ENCODE results near the gene USH2A.

The USH2A gene

DNA sequence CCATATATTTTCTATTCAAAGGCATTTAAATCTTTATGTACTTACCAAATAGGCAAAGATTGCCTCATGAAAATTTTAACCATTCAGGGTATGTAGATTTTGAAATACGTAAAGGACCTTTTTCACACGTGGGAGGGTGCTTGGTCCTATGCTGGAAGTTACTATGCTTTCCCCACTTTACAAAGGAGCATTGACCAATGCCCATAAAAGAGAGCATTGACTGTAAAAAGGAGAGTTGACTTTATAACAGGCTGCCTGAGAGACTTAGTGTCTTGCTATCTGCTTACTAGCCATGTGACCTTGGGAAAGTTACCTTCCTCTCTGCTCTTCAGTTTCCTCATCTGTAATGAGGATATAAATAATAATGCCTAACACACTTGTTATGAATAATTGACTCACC, 346.5 kb downstream of the USH2A start (continued):
- TF ChIP-seq, protein P1, sequence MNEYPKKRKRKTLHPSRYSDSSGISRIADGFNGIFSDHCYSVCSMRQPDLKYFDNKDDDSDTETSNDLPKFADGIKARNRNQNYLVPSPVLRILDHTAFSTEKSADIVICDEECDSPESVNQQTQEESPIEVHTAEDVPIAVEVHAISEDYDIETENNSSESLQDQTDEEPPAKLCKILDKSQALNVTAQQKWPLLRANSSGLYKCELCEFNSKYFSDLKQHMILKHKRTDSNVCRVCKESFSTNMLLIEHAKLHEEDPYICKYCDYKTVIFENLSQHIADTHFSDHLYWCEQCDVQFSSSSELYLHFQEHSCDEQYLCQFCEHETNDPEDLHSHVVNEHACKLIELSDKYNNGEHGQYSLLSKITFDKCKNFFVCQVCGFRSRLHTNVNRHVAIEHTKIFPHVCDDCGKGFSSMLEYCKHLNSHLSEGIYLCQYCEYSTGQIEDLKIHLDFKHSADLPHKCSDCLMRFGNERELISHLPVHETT (tag by site-specific recombination; IDR thresholded peaks at IDR 0.05): no peak
- TF ChIP-seq ZNF792 (tag by site-specific recombination; IDR thresholded peaks at IDR 0.05) (no peak), ZNF585B (tag by site-specific recombination; IDR thresholded peaks at IDR 0.05) (no peak), ZFHX2 (tag by site-specific recombination; conservative IDR thresholded peaks at IDR 0.05) (no peak), ZNF473 (tag by site-specific recombination; IDR thresholded peaks at IDR 0.05) (no peak), ZNF610 (tag by site-specific recombination; IDR thresholded peaks at IDR 0.05; ENCODE audit: borderline replicate concordance) (no peak), ZNF16 (tag by site-specific recombination; IDR thresholded peaks at IDR 0.05; ENCODE audit: low read depth) (no peak), ZSCAN23 (tag by site-specific recombination; IDR thresholded peaks at IDR 0.05) (no peak), ZBTB7A (tag by site-specific recombination; IDR thresholded peaks at IDR 0.05; ENCODE audit: low read depth) (no peak)
- TF ChIP-seq, protein P2, sequence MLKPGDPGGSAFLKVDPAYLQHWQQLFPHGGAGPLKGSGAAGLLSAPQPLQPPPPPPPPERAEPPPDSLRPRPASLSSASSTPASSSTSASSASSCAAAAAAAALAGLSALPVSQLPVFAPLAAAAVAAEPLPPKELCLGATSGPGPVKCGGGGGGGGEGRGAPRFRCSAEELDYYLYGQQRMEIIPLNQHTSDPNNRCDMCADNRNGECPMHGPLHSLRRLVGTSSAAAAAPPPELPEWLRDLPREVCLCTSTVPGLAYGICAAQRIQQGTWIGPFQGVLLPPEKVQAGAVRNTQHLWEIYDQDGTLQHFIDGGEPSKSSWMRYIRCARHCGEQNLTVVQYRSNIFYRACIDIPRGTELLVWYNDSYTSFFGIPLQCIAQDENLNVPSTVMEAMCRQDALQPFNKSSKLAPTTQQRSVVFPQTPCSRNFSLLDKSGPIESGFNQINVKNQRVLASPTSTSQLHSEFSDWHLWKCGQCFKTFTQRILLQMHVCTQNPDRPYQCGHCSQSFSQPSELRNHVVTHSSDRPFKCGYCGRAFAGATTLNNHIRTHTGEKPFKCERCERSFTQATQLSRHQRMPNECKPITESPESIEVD (tag by site-specific recombination; IDR thresholded peaks at IDR 0.05): no peak

DNA sequence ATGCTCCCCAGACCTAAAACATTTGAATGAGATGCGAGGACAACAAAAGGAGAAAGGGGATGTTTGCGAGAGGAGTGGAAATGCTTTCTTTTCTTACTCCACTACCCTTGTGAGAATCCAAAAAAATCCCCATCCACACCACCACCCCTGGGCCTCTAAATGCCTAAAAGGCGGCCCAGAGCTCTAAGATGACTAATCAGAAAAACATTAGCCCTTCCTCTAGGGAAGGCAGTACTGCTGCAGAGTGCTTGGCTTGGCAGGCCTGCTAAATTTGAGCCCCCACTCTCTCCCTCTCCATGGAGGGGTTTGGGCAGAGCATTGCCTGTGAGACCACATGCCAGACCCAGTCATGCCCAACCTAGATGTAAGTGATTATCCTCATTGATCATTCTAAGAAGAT, 347.9 kb downstream of the USH2A start:
- Histone ChIP-seq H3K4me1 (ENCODE audit: control insufficient read depth, insufficient read depth, low read length) (no peaks in the 10 kb centered on the region), H3K36me3 (ENCODE audit: control insufficient read depth in 2 of 2, insufficient read depth in 1 of 2, low read length in 2 of 2) (no peaks in the 10 kb centered on the region), H3K4me3 (ENCODE audit: low read depth, low read length) (no peak overlapping the region), H3K9me3 (ENCODE audit: control insufficient read depth, insufficient read depth, low read depth, low read length) (no peaks in the 10 kb centered on the region), H3K27ac (ENCODE audit: extremely low read depth, low read depth, low read length) (no peak overlapping the region)
- ChIA-PET CTCF (no interaction called here), POLR2A (interaction anchor here (0.7 kb wide), 1 partner anchor 9 kb away, joined by 4 read pairs; no protein-coding TSS in a partner anchor)
- no peak for TF ChIP-seq OSR2 (tag by site-specific recombination; IDR thresholded peaks at IDR 0.05)
- TF ChIP-seq, protein P3, sequence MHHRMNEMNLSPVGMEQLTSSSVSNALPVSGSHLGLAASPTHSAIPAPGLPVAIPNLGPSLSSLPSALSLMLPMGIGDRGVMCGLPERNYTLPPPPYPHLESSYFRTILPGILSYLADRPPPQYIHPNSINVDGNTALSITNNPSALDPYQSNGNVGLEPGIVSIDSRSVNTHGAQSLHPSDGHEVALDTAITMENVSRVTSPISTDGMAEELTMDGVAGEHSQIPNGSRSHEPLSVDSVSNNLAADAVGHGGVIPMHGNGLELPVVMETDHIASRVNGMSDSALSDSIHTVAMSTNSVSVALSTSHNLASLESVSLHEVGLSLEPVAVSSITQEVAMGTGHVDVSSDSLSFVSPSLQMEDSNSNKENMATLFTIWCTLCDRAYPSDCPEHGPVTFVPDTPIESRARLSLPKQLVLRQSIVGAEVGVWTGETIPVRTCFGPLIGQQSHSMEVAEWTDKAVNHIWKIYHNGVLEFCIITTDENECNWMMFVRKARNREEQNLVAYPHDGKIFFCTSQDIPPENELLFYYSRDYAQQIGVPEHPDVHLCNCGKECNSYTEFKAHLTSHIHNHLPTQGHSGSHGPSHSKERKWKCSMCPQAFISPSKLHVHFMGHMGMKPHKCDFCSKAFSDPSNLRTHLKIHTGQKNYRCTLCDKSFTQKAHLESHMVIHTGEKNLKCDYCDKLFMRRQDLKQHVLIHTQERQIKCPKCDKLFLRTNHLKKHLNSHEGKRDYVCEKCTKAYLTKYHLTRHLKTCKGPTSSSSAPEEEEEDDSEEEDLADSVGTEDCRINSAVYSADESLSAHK (tag by site-specific recombination; IDR thresholded peaks at IDR 0.05): no peak
- no peak for TF ChIP-seq ZNF792 (tag by site-specific recombination; IDR thresholded peaks at IDR 0.05)
- no peak for TF ChIP-seq ZNF555 (tag by site-specific recombination; conservative IDR thresholded peaks at IDR 0.05)
- no peak for TF ChIP-seq ZBTB7A (tag by site-specific recombination; IDR thresholded peaks at IDR 0.05; ENCODE audit: low read depth)
- TF ChIP-seq ZNF558 (tag by site-specific recombination; IDR thresholded peaks at IDR 0.05): no peak
- no peak for TF ChIP-seq ZNF24 (tag by site-specific recombination; IDR thresholded peaks at IDR 0.05)
- TF ChIP-seq ZNF155 (tag by site-specific recombination; IDR thresholded peaks at IDR 0.05): no peak

DNA sequence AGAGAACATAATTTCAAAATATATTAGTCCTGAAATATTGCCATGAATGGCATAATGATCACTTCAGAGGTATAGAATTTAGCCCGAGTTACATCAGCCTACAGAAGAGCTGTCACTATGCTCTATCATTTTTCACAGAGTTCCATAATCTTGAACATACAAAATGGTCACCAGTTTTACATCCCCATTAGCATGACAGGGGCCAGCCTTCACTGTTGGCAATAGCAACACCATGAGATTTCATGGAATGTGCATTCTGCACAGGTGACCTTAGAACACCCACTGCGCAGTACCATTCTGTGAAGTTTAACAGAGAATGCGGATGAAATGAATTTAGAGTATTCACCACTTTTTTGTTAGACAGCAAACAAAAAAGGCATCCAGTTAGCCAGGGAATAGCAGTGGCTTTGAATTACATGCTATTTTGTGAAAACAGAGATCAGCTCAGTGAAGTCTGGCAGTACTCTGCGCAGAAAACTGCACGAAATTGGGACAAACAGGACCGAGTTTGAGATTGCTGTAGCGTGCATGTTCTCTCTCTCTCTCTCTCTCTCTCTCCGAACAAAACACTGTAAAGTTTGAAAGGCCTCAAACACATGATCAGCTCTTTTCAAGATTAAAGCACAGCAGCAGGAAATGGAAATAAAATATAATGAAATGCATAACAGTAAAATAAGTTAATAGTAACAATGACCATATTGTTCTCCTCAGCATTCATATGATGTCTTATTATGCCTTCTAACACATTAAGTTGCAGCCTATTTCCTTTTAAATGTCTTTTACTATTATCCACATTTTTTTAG, 349.3 kb downstream of the USH2A start:
- H3K27ac ChIP-seq (ENCODE audit: extremely low read depth, low read depth, low read length): no peak overlapping the region
- H3K4me1 ChIP-seq (ENCODE audit: control insufficient read depth, insufficient read depth, low read length): no peaks in the 10 kb centered on the region
- no peak overlapping the region for H3K4me3 ChIP-seq (ENCODE audit: low read depth, low read length)
- H3K9me3 ChIP-seq (ENCODE audit: control insufficient read depth, insufficient read depth, low read depth, low read length): no peaks in the 10 kb centered on the region
- no peak for TF ChIP-seq MYNN (tag by site-specific recombination; IDR thresholded peaks at IDR 0.05; ENCODE audit: borderline replicate concordance)
- TF ChIP-seq ZNF571 (tag by site-specific recombination; IDR thresholded peaks at IDR 0.05): no peak
- ChIA-PET POLR2A (no interaction called here), CTCF (no interaction called here)
- H3K36me3 ChIP-seq (ENCODE audit: control insufficient read depth in 2 of 2, insufficient read depth in 1 of 2, low read length in 2 of 2): no peaks in the 10 kb centered on the region

All from HEK293 (cell line).